ENCODE data around the gene NETO1.

The NETO1 gene

DNA sequence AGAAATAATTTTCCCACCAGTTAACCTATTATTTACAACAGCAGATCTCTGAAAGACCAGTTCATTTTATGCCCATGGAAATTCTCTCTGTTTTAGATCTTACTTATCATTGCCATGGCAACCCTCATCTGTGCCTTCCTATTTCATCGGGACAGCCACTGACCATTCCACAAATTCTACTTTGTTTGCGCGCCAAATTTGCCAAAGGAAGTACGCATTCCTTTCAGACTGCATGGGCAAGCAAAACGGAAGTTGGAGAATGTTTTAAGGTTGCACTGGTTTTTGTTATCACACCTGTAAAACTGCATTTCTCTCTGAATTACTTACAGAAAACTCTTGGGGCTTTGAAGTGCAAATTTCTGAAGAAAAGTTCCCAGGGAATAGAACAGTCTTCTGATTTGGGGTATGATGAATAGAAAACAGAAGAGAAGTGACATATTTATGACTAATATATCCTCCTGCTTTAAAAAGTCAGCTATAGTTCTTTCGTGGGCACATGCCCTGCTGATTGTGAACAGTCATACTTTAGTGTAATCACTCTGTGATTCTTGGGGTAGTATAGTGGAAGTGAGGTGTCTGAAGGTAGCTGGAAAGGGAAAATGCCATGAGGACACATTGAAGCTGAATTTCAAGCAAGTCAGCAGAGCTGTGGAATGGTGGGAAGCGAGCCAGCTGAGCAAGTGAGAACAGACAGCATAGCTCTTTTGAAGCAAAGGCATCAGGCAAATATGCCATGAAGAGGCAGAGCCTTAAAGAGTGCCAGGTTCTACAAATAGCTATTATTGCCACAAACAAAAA lies 20.9 kb downstream of the NETO1 start:
- DNase-seq (ENCODE audit: low spot score) = no peak

GRCh38 chr18:72843743-72844142 lies 24.0 kb downstream of the NETO1 start:
- no peak for DNase-seq (ENCODE audit: low spot score)

GRCh38 chr18:72840109-72840508 lies 27.7 kb downstream of the NETO1 start:
- no peak for DNase-seq (ENCODE audit: low spot score)

GRCh38 chr18:72834731-72835130 lies 33.1 kb downstream of the NETO1 start:
- no peak for DNase-seq (ENCODE audit: low spot score)

DNA sequence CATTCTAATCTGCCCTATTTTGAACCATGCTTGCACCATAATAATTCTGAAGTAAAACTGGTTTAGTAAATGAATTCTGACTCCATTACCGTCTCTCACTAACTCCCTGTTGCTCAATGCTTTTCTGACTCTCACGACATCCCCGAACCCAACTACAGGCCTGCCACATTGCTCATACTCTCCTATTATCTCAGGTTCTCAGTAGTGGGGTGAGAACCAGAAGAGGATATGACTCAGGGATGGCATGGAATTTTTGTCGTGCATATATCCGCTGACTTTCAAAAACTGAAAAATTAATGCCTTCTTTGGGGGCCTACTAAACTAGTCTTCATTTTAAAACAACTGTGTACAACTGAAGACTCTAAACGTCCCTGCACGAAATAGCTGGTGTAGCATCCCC lies 34.3 kb downstream of the NETO1 start:
- no peak for DNase-seq (ENCODE audit: low spot score)

DNA sequence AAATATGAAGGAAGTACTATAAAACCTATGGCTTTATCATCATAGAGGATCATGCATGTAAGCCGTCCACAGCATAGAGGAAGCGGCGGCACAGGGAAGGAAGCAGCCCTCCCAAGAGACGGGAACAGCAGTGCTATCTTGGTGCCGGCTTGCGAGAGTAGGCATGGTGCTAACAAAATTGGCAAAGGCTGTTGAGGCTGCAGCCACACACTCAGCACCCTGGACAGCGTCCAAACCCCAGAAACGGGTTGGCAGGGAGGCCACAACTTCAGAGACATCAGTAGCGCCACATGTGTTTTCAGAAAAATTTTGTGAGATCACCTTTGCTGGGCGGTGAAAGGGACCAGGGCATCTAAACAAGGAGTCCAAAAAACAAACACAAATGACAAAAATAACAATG lies 37.7 kb downstream of the NETO1 start:
- DNase-seq (ENCODE audit: low spot score) = peak; percentile 70

- no peak for DNase-seq (ENCODE audit: low spot score)
Observed at GRCh38 chr18:72828601-72829000, 39.2 kb downstream of the NETO1 start.

- no peak for DNase-seq (ENCODE audit: low spot score)
Observed at GRCh38 chr18:72826736-72827135, 41.1 kb downstream of the NETO1 start.

GRCh38 chr18:72823345-72823744 lies 44.4 kb downstream of the NETO1 start:
- DNase-seq (ENCODE audit: low spot score) = no peak

GRCh38 chr18:72822202-72822601 lies 45.6 kb downstream of the NETO1 start:
- no peak for DNase-seq (ENCODE audit: low spot score)

DNA sequence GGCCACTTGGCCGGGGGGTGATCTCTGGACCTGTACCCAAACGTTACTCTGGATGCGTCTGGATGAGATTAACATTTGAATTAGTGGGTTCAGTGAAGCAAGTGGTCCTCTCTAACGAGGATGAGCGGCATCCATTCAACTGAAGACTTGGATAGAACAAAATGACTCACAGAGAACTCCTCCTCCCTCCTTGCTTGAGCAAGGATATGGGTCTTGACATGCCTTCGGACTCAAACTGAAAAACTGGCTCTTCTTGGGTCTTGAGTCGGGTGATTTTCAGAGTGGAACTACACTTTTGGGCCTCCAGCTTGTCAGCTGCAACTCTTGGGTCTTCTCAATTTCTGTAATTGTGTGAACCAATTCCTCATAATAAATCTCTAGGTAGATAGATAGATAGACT lies 47.2 kb downstream of the NETO1 start:
- no peak for DNase-seq (ENCODE audit: low spot score)

GRCh38 chr18:72819050-72819449 lies 48.7 kb downstream of the NETO1 start:
- no peak for DNase-seq (ENCODE audit: low spot score)

DNA sequence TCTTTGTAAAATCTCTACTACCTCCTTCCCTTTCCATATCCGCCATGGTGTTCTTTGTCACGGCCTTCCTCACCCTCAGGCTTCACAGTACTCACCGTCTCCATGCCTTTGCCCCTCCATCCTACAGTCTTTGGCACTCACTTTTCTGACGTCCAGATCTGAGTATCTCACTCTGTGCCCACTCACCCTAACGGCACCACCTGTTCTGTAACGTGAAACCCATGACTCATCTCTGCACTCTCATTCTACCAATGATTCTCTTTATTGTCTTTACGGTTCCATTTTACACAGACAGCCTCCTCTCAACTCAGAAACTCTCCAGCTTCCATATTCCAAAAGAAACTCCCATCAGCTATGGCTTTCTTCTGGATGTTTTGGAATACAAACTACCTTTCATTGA lies 56.7 kb downstream of the NETO1 start:
- no peak for DNase-seq (ENCODE audit: low spot score)

GRCh38 chr18:72808680-72809079 lies 59.1 kb downstream of the NETO1 start:
- no peak for DNase-seq (ENCODE audit: low spot score)

GRCh38 chr18:72799106-72799505 lies 68.7 kb downstream of the NETO1 start:
- no peak for DNase-seq (ENCODE audit: low spot score)

DNA sequence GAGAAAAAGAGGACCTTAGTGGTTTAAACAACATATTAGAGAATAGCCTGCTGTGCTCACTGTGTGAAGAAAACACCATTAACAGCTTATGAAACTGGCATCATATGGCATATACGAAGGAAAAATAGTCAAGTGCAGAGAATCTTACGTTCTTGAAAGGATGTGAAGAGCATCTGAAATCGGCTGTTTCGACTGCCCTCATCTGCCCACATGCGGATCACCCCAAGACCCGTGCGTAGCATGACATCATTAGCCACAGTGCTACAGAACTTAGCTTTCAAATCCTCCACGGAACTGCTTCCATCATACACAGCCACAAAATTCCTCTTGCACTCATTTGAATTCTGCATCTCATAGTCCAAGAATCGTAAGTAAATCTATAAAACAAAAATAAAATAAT lies 84.3 kb downstream of the NETO1 start:
- no peak for DNase-seq (ENCODE audit: low spot score)

DNA sequence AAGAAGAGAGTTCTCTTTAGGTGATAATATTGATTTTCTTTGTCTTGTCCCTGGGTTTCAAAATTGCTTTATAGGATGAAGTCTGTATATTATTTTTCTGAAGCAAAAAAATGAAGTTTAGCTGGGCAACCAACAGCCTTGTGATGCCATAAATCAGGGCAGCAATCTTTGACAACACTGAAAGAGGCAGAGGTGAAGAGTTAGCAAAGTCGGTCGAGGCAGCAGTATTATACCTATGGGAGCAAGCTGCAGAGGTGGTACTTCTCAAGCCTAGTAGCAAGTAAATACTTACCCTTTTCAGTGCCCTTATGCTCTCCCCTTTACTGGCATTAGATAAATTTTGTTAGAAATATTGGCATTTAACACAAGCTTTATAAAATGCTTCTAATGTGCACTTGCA lies 92.9 kb downstream of the NETO1 start:
- DNase-seq (ENCODE audit: low spot score) = no peak

DNA sequence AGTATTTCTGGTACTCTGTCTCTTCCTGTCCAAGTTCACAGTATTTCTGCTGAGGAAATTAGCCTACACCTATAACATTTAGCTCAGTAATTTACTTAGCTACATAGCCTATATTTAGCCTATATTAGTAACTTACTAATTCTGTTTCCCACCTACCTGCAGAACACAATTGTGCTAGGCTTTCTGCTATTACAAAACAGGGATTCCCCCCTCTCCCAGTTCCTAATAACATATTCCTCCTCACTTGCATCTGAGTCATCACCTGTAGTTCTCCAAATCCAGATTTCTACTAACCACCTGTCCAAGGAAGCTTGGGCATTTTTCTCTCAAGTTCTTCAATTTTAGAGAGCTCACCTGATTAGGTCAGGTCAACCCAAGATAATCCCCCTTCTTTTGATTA lies 94.9 kb downstream of the NETO1 start:
- DNase-seq (ENCODE audit: low spot score) = no peak

GRCh38 chr18:72768681-72769229 lies 99.0 kb downstream of the NETO1 start:
- no peak for DNase-seq (ENCODE audit: low spot score)

- DNase-seq (ENCODE audit: low spot score) = no peak
Observed at GRCh38 chr18:72762515-72763122, 105.2 kb downstream of the NETO1 start.

GRCh38 chr18:72752220-72752619 lies 115.6 kb downstream of the NETO1 start:
- DNase-seq (ENCODE audit: low spot score) = no peak

GRCh38 chr18:72742002-72742401 lies 125.8 kb downstream of the NETO1 start:
- no peak for DNase-seq (ENCODE audit: low spot score)

DNA sequence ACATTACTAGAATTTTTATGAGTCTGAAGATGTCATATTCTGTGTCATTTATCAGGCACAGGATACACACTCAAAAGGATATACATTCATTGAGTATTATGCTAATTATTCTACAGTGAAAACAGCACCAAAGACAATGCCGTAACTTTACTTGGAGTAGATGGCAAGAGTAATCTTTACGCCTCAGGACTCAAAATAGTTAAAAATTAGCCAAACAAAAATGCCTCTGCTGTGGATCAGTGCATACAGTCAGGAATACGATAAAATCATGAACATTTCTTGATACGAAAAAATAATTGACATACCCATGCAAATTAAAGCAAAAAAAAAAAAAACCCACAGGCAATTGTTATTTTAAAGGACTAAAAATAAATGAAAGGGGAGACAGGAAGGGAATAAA lies 129.7 kb downstream of the NETO1 start:
- DNase-seq (ENCODE audit: low spot score) = no peak

GRCh38 chr18:72727776-72728175 lies 140.0 kb downstream of the NETO1 start:
- no peak for DNase-seq (ENCODE audit: low spot score)
